SK-N-SH treated with all-trans-retinoic acid at 6 μM for 48 hours (cell line): Measurements from ENCODE around the gene BCR.

Experiments used
- GLIS3 ChIP-seq: fragments of 250-450 bp; sonication (Bioruptor Pico); IDR thresholded peaks from 2 replicates; pipeline ENCODE4 v1.5.0; 2020; ENCODE audit warnings: mild to moderate bottlenecking, moderate library complexity
- ISL1 ChIP-seq: fragments of 250-450 bp; sonication (Bioruptor Pico); IDR thresholded peaks from 2 replicates; pipeline ENCODE4 v2.1.2; 2022; ENCODE audit warnings: mild to moderate bottlenecking, moderate library complexity
- OSR1 ChIP-seq: fragments of 250-450 bp; sonication (Bioruptor Pico); IDR thresholded peaks from 2 replicates; pipeline ENCODE4 v1.8.0; 2022; ENCODE audit warnings: moderate library complexity, mild to moderate bottlenecking, inconsistent platforms
- ZFP30 ChIP-seq: fragments of 450-650 bp; formaldehyde crosslinking; IDR thresholded peaks from 2 replicates; pipeline ENCODE4 v1.5.0; 2022; ENCODE audit warnings: mild to moderate bottlenecking, moderate library complexity

DNA sequence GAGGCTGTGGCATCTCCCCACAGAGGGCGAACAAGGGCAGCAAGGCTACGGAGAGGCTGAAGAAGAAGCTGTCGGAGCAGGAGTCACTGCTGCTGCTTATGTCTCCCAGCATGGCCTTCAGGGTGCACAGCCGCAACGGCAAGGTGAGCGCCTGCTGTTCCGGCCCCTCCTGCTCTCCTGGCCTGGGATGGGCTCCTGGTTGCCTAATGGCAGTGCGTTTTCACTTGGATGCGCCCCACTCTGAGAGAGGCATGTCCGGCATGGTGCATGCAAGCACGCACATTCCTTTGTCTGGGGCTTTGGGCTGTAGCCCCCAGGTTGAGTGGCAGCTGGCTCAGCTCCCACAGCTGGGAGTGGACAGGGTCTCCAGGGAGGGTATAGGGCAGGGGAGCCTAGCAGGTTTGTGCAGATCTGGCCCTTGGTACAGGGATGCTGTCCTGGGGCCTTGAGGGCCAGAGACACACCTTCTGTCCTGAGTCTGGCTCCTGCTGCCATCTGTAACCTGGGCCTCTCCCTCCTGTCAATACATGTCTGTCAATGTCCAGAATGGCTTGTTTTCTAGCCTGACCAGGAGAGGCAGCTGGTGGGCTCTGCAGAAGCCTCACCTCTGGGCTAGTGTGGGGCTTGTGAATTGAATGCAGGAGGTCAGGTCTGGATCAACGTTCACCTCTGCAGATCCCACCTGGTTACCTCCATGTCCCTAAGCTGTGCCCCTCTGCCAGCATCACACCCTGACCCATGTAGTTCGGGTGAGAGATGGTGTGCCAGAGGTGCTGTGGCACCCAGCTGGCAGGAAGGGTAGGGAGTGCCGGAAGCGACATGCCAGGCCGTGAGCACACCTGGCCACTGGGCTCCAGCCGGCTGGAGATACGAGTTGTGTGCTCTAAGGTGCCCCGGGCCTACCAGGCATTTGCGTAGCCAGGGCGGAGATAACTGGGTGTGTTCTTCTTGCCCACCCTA lies 107.1 kb downstream of the BCR start:
- TF ChIP-seq OSR1 (CRISPR knock-in tag) (no peak), ZFP30 (CRISPR knock-in tag) (no peak), ISL1 (CRISPR knock-in tag) (no peak), GLIS3 (CRISPR knock-in tag) (no peak)
